GM18505 (cell line): Measurements from ENCODE around the gene NBPF26.
"Not testable (repeated sequence)": the region's sequence is repeated elsewhere in the genome, so short reads cannot be mapped to it uniquely, and the experiment has no call there.

Experiments
- ATAC-seq: cut with Tn5 transposase; IDR thresholded peaks from one replicate; pipeline ENCODE4 v1.9.1; 2021; ENCODE audit not compliant: unreplicated experiment

Gene NBPF26

GRCh38 chr1:120723715-120724402 is at the start of gene NBPF26:
TSS of gene NBPF26 (plus strand) at chr1:120723945.
- not testable (repeated sequence) for ATAC-seq

GRCh38 chr1:120680106-120680819 is 43.5 kb upstream of the NBPF26 start:
- ATAC-seq, result not testable (repeated sequence)

- not testable (repeated sequence) for ATAC-seq
Observed at GRCh38 chr1:120680938-120681337, 42.8 kb upstream of the NBPF26 start.

- not testable (repeated sequence) for ATAC-seq
Observed at GRCh38 chr1:120684397-120684796, 39.3 kb upstream of the NBPF26 start.

- not testable (repeated sequence) for ATAC-seq
Observed at GRCh38 chr1:120685622-120686021, 38.1 kb upstream of the NBPF26 start.

GRCh38 chr1:120687250-120687649 is 36.5 kb upstream of the NBPF26 start:
- ATAC-seq, result not testable (repeated sequence)

GRCh38 chr1:120700807-120701562 is 22.8 kb upstream of the NBPF26 start:
- not testable (repeated sequence) for ATAC-seq

GRCh38 chr1:120723358-120723714 is 409 bp upstream of the NBPF26 start:
- not testable (repeated sequence) for ATAC-seq

GRCh38 chr1:120724507-120724906 is 762 bp downstream of the NBPF26 start:
- ATAC-seq, result not testable (repeated sequence)

GRCh38 chr1:120728811-120729210 is 5.1 kb downstream of the NBPF26 start:
- ATAC-seq, result not testable (repeated sequence)

- not testable (repeated sequence) for ATAC-seq
Observed at GRCh38 chr1:120769090-120769489, 45.3 kb downstream of the NBPF26 start.

- not testable (repeated sequence) for ATAC-seq
Observed at GRCh38 chr1:120805452-120805851, 81.7 kb downstream of the NBPF26 start.

- not testable (repeated sequence) for ATAC-seq
Observed at GRCh38 chr1:120811822-120812221, 88.1 kb downstream of the NBPF26 start.

GRCh38 chr1:120825051-120825450 is 101.3 kb downstream of the NBPF26 start:
- not testable (repeated sequence) for ATAC-seq

GRCh38 chr1:120826623-120827022 is 102.9 kb downstream of the NBPF26 start:
- not testable (repeated sequence) for ATAC-seq

GRCh38 chr1:120844186-120844944 is 120.6 kb downstream of the NBPF26 start:
- not testable (repeated sequence) for ATAC-seq

GRCh38 chr1:120844945-120845330 is 121.2 kb downstream of the NBPF26 start:
- ATAC-seq, result not testable (repeated sequence)

- not testable (repeated sequence) for ATAC-seq
Observed at GRCh38 chr1:120849400-120850286, 125.9 kb downstream of the NBPF26 start.

GRCh38 chr1:120850287-120850536 is 126.5 kb downstream of the NBPF26 start:
- not testable (repeated sequence) for ATAC-seq
